NK-92 (cell line): Measurements from ENCODE around the gene TBCCD1.
A peak's percentile ranks its signal among the peaks of the same experiment; 100 is the strongest.
"Not testable (repeated sequence)": the region's sequence is repeated elsewhere in the genome, so short reads cannot be mapped to it uniquely, and the experiment has no call there.

Experiments used
- DNase-seq: peaks from one replicate; lab custom pipeline; 2025; ENCODE audit not compliant: unreplicated experiment; lab: John Stamatoyannopoulos, UW

Gene TBCCD1

GRCh38 chr3:186552408-186553031 lies 14.6 kb downstream of the TBCCD1 start:
- DNase-seq: no peak

GRCh38 chr3:186551387-186551786 lies 15.8 kb downstream of the TBCCD1 start:
- no peak for DNase-seq

GRCh38 chr3:186549497-186549896 lies 17.6 kb downstream of the TBCCD1 start:
- no peak for DNase-seq

- no peak for DNase-seq
Measured at GRCh38 chr3:186544281-186544680, 22.9 kb downstream of the TBCCD1 start, which contains the start of gene CRYGS. TSS of gene CRYGS (minus strand) at chr3:186544380. CDS start at chr3:186544326, 54 bp downstream.

GRCh38 chr3:186540835-186541226 lies 26.3 kb downstream of the TBCCD1 start:
- DNase-seq: no peak

- peak; percentile 33 for DNase-seq
Measured at GRCh38 chr3:186540221-186540834, 26.8 kb downstream of the TBCCD1 start.

GRCh38 chr3:186538779-186539178 lies 28.4 kb downstream of the TBCCD1 start:
- no peak for DNase-seq

GRCh38 chr3:186536883-186537844 lies 30.0 kb downstream of the TBCCD1 start:
- no peak for DNase-seq

GRCh38 chr3:186534113-186534669 lies 32.9 kb downstream of the TBCCD1 start:
- no peak for DNase-seq

GRCh38 chr3:186532598-186533072 lies 34.5 kb downstream of the TBCCD1 start:
- DNase-seq: no peak

GRCh38 chr3:186531694-186532093 lies 35.4 kb downstream of the TBCCD1 start:
- DNase-seq: not testable (repeated sequence)

GRCh38 chr3:186530415-186530814 lies 36.7 kb downstream of the TBCCD1 start:
- no peak for DNase-seq

- DNase-seq: no peak
Measured at GRCh38 chr3:186529201-186529999, 37.7 kb downstream of the TBCCD1 start.

GRCh38 chr3:186526256-186526606 lies 40.9 kb downstream of the TBCCD1 start:
- DNase-seq: no peak

GRCh38 chr3:186525369-186526255 lies 41.5 kb downstream of the TBCCD1 start:
- no peak for DNase-seq

- DNase-seq: no peak
Measured at GRCh38 chr3:186524616-186525015, 42.5 kb downstream of the TBCCD1 start.

- DNase-seq: no peak
Measured at GRCh38 chr3:186523434-186523833, 43.7 kb downstream of the TBCCD1 start.

GRCh38 chr3:186523022-186523421 lies 44.1 kb downstream of the TBCCD1 start:
- DNase-seq: no peak
